GM18861 (cell line): ENCODE results near the gene EIF2S3B.

Experiments
- ATAC-seq: cut with Tn5 transposase; IDR thresholded peaks from one replicate; pipeline ENCODE4 v1.9.1; 2021; ENCODE audit not compliant: unreplicated experiment

Gene EIF2S3B

GRCh38 chr12:10553148-10553547, 47.5 kb downstream of the EIF2S3B start:
- no peak for ATAC-seq

DNA sequence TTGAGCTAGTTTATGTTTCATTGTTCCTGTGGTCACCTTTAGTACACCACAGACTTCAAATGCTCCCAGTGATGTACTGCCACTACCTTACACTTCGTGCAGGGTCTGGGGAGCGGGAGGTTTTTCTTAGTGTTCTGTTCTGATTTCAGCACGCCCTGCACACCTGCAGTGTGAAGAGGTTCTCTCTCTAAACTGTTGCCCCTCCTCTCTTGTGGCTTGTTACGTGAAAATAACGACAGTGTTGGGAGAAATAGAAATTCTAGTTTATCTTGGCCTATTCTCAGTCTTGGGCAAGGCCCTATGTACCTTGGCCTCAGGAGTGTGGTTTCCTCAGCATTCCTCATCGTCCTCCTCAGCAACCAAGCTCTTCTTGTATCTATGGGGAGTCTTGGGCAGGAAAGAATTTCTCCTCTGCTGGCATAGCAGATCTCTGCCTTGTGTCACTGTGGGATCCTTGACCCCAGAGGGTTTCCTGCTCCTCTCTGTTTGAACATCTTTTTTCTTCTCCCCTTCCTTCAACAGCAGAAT, 48.6 kb downstream of the EIF2S3B start:
- ATAC-seq: no peak

DNA sequence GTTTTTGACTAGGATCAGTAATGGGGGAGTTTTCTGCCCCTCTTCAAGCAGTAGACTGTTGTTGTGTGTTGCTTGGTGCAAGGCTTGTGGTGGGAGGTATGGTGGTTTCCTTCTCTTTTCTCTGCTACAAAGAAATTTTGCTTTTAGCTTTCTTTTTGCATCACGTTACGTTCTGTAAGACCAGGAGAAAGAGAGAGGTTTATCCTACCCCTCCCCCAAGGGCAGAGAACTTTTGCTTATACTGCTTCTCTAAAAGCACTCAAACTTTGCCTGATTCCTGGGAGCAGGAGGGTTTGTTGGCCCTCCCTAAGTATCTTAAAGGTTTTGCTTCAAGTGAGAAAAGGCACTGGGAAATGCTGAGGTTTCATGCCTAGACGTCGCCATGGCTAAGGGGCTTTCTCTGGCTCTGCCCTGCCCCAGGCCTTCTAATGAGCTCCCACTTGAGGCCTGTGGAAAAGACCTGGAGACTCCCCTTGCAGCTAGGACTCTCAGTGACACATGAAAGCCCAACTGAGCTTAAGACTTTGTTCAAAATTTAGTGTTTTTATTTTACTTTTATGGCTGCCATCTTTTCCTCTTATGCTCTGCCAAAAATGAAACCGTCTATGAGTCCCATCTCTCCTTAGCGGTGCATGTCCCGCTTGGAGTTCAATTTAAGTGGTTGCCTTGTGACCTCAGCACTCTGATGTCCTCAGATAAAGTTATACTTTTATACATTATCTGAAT, 49.2 kb downstream of the EIF2S3B start:
- ATAC-seq: no peak

DNA sequence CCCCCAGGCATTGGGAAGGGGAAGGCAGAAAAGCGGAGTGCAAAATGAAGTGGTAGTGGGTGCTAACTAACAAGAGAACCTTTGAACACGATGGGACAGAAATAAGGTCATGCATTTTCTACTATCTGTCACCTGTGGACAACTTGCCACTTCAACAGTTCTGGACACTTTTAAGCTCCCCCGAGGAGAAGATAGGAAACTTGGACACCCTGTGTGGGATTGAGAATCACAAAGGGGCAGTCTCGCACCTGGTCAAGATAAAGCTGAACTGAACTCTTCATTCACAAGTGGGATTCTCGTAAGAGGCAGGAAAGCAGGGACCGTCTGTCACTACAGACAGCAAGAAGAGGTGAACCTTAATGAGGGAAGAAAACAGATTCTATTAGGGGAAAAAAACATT, 51.6 kb downstream of the EIF2S3B start:
- no peak for ATAC-seq

GRCh38 chr12:10557766-10558165, 52.1 kb downstream of the EIF2S3B start:
- no peak for ATAC-seq
